GM19238 (cell line): ENCODE data around the gene BPGM.
"Not testable (repeated sequence)": the region's sequence is repeated elsewhere in the genome, so short reads cannot be mapped to it uniquely, and the experiment has no call there.

Source experiments
- DNase-seq: peaks from one replicate; pipeline ENCODE4 v3.0.0; 2011; ENCODE audit warnings: low spot score; ENCODE audit not compliant: insufficient read length

Gene BPGM

GRCh38 chr7:134662166-134662870, 15.7 kb downstream of the BPGM start:
- no peak for DNase-seq

- no peak for DNase-seq
Observed at GRCh38 chr7:134662871-134663205, 16.2 kb downstream of the BPGM start.

GRCh38 chr7:134665045-134665444, 18.4 kb downstream of the BPGM start:
- DNase-seq = not testable (repeated sequence)

- no peak for DNase-seq
Observed at GRCh38 chr7:134667899-134668298, 21.2 kb downstream of the BPGM start.

- DNase-seq = no peak
Observed at GRCh38 chr7:134669388-134669787, 22.7 kb downstream of the BPGM start.

- DNase-seq = no peak
Observed at GRCh38 chr7:134669845-134670373, 23.3 kb downstream of the BPGM start.

- DNase-seq = no peak
Observed at GRCh38 chr7:134671609-134672008, 25.0 kb downstream of the BPGM start.

GRCh38 chr7:134674424-134674823, 27.8 kb downstream of the BPGM start:
- no peak for DNase-seq

GRCh38 chr7:134676743-134677142, 30.1 kb downstream of the BPGM start:
- DNase-seq = no peak

GRCh38 chr7:134678115-134678514, 31.5 kb downstream of the BPGM start:
- DNase-seq = no peak

GRCh38 chr7:134679006-134679405, 32.4 kb downstream of the BPGM start:
- no peak for DNase-seq

GRCh38 chr7:134684165-134684564, 37.5 kb downstream of the BPGM start:
- no peak for DNase-seq

- no peak for DNase-seq
Observed at GRCh38 chr7:134685250-134685649, 38.6 kb downstream of the BPGM start.

GRCh38 chr7:134686786-134687185, 40.1 kb downstream of the BPGM start:
- no peak for DNase-seq

- not testable (repeated sequence) for DNase-seq
Observed at GRCh38 chr7:134689550-134689949, 42.9 kb downstream of the BPGM start.

GRCh38 chr7:134690016-134690415, 43.4 kb downstream of the BPGM start:
- no peak for DNase-seq

GRCh38 chr7:134690614-134691504, 44.2 kb downstream of the BPGM start:
- DNase-seq = no peak

GRCh38 chr7:134691546-134692343, 45.1 kb downstream of the BPGM start:
- DNase-seq = no peak

GRCh38 chr7:134692344-134692705, 45.7 kb downstream of the BPGM start:
- no peak for DNase-seq

GRCh38 chr7:134693256-134693655, 46.6 kb downstream of the BPGM start:
- DNase-seq = no peak

- no peak for DNase-seq
Observed at GRCh38 chr7:134694299-134694698, 47.6 kb downstream of the BPGM start.

- no peak for DNase-seq
Observed at GRCh38 chr7:134694767-134695166, 48.1 kb downstream of the BPGM start.
